OCI-LY1 (cell line): ENCODE data around the gene SPTLC2.

Experiments used
- H2AFZ ChIP-seq: fragments of 200-600 bp; sonication (generic), shearing (Covaris generic); 2 replicates; pipeline ENCODE4 v1.6.0; 2014; ENCODE audit warnings: antibody characterized with exemption, mild to moderate bottlenecking, low read length
- H3F3A ChIP-seq: fragments of 200-600 bp; sonication (generic), shearing (Covaris generic); 2 replicates; pipeline ENCODE4 v1.6.0; 2014; ENCODE audit warnings: mild to moderate bottlenecking, antibody characterized with exemption, low read length, moderate library complexity; ENCODE audit not compliant: insufficient read depth
- H3K27ac ChIP-seq: fragments of 200-600 bp; sonication (generic); 2 replicates; pipeline ENCODE4 v1.5.1; 2014; ENCODE audit warnings: low read length, mixed run types, mild to moderate bottlenecking, low read depth; ENCODE audit not compliant: poor library complexity, severe bottlenecking
- H3K27me3 ChIP-seq: fragments of 200-600 bp; sonication (generic); 2 replicates; pipeline ENCODE4 v1.6.0; 2014; ENCODE audit warnings: antibody characterized with exemption, mild to moderate bottlenecking, low read length, moderate library complexity; ENCODE audit not compliant: insufficient read depth
- H3K36me3 ChIP-seq: fragments of 200-600 bp; sonication (generic); 2 replicates; pipeline ENCODE4 v1.6.1; 2014; ENCODE audit warnings: mild to moderate bottlenecking, antibody characterized with exemption, low read length, moderate library complexity, mixed read lengths; ENCODE audit not compliant: insufficient read depth
- H3K4me1 ChIP-seq: fragments of 200-600 bp; sonication (generic); 2 replicates; pipeline ENCODE4 v1.5.1; 2014; ENCODE audit warnings: mild to moderate bottlenecking, low read length, moderate library complexity; ENCODE audit not compliant: insufficient read depth, severe bottlenecking
- H3K4me2 ChIP-seq: fragments of 200-600 bp; sonication (generic), shearing (Covaris generic); 2 replicates; pipeline ENCODE4 v1.6.1; 2014; ENCODE audit warnings: low read length
- H3K4me3 ChIP-seq: fragments of 200-600 bp; sonication (generic); 2 replicates; pipeline ENCODE4 v1.5.1; 2014; ENCODE audit warnings: low read length, low read depth, mild to moderate bottlenecking, mixed read lengths; ENCODE audit not compliant: poor library complexity, severe bottlenecking
- H3K79me2 ChIP-seq: fragments of 200-600 bp; shearing (Covaris generic); 2 replicates; pipeline ENCODE4 v1.6.1; 2016; ENCODE audit warnings: mixed run types, low read length, mixed read lengths; ENCODE audit not compliant: insufficient read depth
- H3K9ac ChIP-seq: fragments of 200-600 bp; sonication (generic), shearing (Covaris generic); 2 replicates; pipeline ENCODE4 v1.6.1; 2014; ENCODE audit warnings: mild to moderate bottlenecking, low read length, mixed read lengths
- H3K9me2 ChIP-seq: fragments of 200-600 bp; sonication (generic), shearing (Covaris generic); 2 replicates; pipeline ENCODE4 v1.6.1; 2014; ENCODE audit warnings: low read depth, mild to moderate bottlenecking, low read length, mixed read lengths
- H3K9me3 ChIP-seq: fragments of 200-600 bp; shearing (Covaris generic); 2 replicates; pipeline ENCODE4 v1.6.1; 2014; ENCODE audit warnings: low read length, mixed read lengths
- H4K20me1 ChIP-seq: fragments of 200-600 bp; sonication (generic), shearing (Covaris generic); 2 replicates; pipeline ENCODE4 v1.6.0; 2016; ENCODE audit warnings: mild to moderate bottlenecking, low read length; ENCODE audit not compliant: insufficient read depth
- CTCF ChIP-seq: fragments of 200-600 bp; sonication (generic), shearing (Covaris generic); IDR thresholded peaks from 2 replicates; pipeline ENCODE4 v1.5.1; 2017; ENCODE audit warnings: mild to moderate bottlenecking, antibody characterized with exemption, low read length, moderate library complexity, mixed read lengths
- EZH2 ChIP-seq: fragments of 200-600 bp; sonication (generic), shearing (Covaris generic); IDR thresholded peaks from 2 replicates; pipeline ENCODE4 v1.8.0; 2017; ENCODE audit warnings: borderline replicate concordance, mixed run types, mild to moderate bottlenecking, antibody characterized with exemption, low read length, moderate library complexity, mixed read lengths

The SPTLC2 gene

GRCh38 chr14:77457115-77457521 is 159.3 kb downstream of the SPTLC2 start:
- Histone ChIP-seq H3K27ac (no peak overlapping the region), H3K4me2 (peak overlapping the region; percentile 75), H3K9ac (peak overlapping the region; percentile 77), H3K27me3 (no peaks in the 10 kb centered on the region), H3K79me2 (peaks cover 38% of the 10 kb centered on the region), H3K9me2 (no peaks in the 10 kb centered on the region), H3K4me1 (peaks cover 31% of the 10 kb centered on the region), H4K20me1 (no peaks in the 10 kb centered on the region), H3K9me3 (no peaks in the 10 kb centered on the region), H3K36me3 (peaks cover 39% of the 10 kb centered on the region), H3F3A (no peaks in the 10 kb centered on the region), H2AFZ (no peak overlapping the region), H3K4me3 (peak overlapping the region; percentile 86)
- TF ChIP-seq CTCF, result no peak
- TF ChIP-seq EZH2, result no peak
